GM23338 (cell line): ENCODE measurements around the gene RNF151.

Source experiments
- EZH2 ChIP-seq: fragments of 200-600 bp; sonication (generic); IDR thresholded peaks from one replicate; pipeline ENCODE4 v1.8.0; 2017; ENCODE audit warnings: antibody characterized with exemption, mild to moderate bottlenecking, low read depth; ENCODE audit not compliant: unreplicated experiment
- EZH2phosphoT487 ChIP-seq: fragments of 200-600 bp; sonication (generic); IDR thresholded peaks from one replicate; pipeline ENCODE4 v1.8.1; 2018; ENCODE audit warnings: antibody characterized with exemption; ENCODE audit not compliant: unreplicated experiment
- NANOG ChIP-seq: IDR thresholded peaks from 2 replicates; pipeline ENCODE4 v1.6.1; 2016; ENCODE audit warnings: antibody characterized with exemption, borderline replicate concordance
- POLR2AphosphoS5 ChIP-seq: IDR thresholded peaks from 2 replicates; pipeline ENCODE4 v1.6.1; 2016; ENCODE audit warnings: antibody characterized with exemption, low read depth
- STAT1 ChIP-seq: IDR thresholded peaks from one replicate; pipeline ENCODE4 v1.6.1; 2016; ENCODE audit warnings: antibody characterized with exemption; ENCODE audit not compliant: unreplicated experiment
- TF ChIP-seq, protein P1 (sequence below), 2 experiments: fragments of 200-600 bp in 1 of 2; sonication (generic) in 1 of 2; conservative IDR thresholded peaks; 2 replicates each; pipeline versions ENCODE4 v1.5.1 to v1.6.1; 2016 to 2017; ENCODE audit warnings: antibody characterized with exemption in 2 of 2, low read depth in 2 of 2, mild to moderate bottlenecking in 2 of 2, moderate library complexity in 1 of 2
- TF ChIP-seq, protein P2 (sequence below): IDR thresholded peaks from one replicate; pipeline ENCODE4 v1.6.1; 2018; ENCODE audit warnings: antibody characterized with exemption; ENCODE audit not compliant: unreplicated experiment
- TF ChIP-seq, protein P3 (sequence below): IDR thresholded peaks from 2 replicates; pipeline ENCODE4 v1.6.1; 2016; ENCODE audit warnings: antibody characterized with exemption

DNA sequence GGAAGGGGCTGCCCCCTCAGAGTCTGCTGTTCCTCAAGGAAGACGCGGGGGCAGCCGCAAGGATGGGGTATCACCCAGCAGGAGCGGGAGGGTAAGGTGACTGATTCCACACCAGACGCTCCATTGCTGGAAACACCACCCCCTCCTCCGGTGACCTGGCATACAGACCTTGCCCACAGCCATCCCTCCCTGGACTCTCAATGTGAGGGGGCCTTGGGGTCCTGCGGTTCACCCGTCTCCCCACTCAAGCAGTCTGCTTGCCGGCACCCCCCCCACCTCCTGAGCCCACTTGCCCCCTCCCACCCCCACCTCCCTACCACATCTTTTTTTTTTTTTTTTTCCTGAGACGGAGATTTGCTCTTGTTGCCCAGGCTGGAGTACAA lies 36.3 kb upstream of the RNF151 start:
- TF ChIP-seq EZH2 (no peak), POLR2AphosphoS5 (no peak), EZH2phosphoT487 (no peak), NANOG (no peak), STAT1 (no peak)
- TF ChIP-seq, protein P1, sequence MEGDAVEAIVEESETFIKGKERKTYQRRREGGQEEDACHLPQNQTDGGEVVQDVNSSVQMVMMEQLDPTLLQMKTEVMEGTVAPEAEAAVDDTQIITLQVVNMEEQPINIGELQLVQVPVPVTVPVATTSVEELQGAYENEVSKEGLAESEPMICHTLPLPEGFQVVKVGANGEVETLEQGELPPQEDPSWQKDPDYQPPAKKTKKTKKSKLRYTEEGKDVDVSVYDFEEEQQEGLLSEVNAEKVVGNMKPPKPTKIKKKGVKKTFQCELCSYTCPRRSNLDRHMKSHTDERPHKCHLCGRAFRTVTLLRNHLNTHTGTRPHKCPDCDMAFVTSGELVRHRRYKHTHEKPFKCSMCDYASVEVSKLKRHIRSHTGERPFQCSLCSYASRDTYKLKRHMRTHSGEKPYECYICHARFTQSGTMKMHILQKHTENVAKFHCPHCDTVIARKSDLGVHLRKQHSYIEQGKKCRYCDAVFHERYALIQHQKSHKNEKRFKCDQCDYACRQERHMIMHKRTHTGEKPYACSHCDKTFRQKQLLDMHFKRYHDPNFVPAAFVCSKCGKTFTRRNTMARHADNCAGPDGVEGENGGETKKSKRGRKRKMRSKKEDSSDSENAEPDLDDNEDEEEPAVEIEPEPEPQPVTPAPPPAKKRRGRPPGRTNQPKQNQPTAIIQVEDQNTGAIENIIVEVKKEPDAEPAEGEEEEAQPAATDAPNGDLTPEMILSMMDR (conservative IDR thresholded peaks at IDR 0.05; ENCODE audit: low read depth in 2 of 2) = no peak
- TF ChIP-seq, protein P2, sequence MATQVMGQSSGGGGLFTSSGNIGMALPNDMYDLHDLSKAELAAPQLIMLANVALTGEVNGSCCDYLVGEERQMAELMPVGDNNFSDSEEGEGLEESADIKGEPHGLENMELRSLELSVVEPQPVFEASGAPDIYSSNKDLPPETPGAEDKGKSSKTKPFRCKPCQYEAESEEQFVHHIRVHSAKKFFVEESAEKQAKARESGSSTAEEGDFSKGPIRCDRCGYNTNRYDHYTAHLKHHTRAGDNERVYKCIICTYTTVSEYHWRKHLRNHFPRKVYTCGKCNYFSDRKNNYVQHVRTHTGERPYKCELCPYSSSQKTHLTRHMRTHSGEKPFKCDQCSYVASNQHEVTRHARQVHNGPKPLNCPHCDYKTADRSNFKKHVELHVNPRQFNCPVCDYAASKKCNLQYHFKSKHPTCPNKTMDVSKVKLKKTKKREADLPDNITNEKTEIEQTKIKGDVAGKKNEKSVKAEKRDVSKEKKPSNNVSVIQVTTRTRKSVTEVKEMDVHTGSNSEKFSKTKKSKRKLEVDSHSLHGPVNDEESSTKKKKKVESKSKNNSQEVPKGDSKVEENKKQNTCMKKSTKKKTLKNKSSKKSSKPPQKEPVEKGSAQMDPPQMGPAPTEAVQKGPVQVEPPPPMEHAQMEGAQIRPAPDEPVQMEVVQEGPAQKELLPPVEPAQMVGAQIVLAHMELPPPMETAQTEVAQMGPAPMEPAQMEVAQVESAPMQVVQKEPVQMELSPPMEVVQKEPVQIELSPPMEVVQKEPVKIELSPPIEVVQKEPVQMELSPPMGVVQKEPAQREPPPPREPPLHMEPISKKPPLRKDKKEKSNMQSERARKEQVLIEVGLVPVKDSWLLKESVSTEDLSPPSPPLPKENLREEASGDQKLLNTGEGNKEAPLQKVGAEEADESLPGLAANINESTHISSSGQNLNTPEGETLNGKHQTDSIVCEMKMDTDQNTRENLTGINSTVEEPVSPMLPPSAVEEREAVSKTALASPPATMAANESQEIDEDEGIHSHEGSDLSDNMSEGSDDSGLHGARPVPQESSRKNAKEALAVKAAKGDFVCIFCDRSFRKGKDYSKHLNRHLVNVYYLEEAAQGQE = no peak
- TF ChIP-seq, protein P3, sequence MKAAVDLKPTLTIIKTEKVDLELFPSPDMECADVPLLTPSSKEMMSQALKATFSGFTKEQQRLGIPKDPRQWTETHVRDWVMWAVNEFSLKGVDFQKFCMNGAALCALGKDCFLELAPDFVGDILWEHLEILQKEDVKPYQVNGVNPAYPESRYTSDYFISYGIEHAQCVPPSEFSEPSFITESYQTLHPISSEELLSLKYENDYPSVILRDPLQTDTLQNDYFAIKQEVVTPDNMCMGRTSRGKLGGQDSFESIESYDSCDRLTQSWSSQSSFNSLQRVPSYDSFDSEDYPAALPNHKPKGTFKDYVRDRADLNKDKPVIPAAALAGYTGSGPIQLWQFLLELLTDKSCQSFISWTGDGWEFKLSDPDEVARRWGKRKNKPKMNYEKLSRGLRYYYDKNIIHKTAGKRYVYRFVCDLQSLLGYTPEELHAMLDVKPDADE = no peak
